OCI-LY1 (cell line): Measurements from ENCODE around the gene DIP2C.

ENCODE experiments used
- EZH2 ChIP-seq: fragments of 200-600 bp; sonication (generic), shearing (Covaris generic); IDR thresholded peaks from 2 replicates; pipeline ENCODE4 v1.8.0; 2017; ENCODE audit warnings: borderline replicate concordance, mixed run types, mild to moderate bottlenecking, antibody characterized with exemption, low read length, moderate library complexity, mixed read lengths
- TF ChIP-seq, protein P1 (sequence below): fragments of 200-600 bp; sonication (generic), shearing (Covaris generic); IDR thresholded peaks from 2 replicates; pipeline ENCODE4 v1.5.1; 2017; ENCODE audit warnings: mild to moderate bottlenecking, antibody characterized with exemption, low read length, moderate library complexity, mixed read lengths

DNA sequence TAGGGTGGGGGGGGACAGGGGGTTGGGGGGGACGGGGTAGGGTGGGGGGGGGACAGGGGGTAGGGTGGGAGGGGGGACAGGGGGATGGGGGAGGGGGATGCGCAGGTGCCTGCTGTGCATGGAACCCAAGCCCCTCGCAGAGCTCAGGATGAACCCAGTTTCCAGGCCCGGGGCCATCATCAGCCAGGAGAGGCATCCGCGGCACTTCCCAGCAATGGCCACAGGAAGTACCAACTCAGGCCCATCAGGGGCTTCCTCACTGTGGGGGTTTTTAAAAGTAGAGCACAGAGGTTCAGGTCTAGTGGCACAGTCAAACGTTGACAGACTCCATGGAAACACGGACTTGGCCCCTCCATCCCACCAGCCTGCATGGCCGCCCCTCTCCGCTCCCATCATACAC is 172.7 kb downstream of the DIP2C start:
- TF ChIP-seq, protein P1, sequence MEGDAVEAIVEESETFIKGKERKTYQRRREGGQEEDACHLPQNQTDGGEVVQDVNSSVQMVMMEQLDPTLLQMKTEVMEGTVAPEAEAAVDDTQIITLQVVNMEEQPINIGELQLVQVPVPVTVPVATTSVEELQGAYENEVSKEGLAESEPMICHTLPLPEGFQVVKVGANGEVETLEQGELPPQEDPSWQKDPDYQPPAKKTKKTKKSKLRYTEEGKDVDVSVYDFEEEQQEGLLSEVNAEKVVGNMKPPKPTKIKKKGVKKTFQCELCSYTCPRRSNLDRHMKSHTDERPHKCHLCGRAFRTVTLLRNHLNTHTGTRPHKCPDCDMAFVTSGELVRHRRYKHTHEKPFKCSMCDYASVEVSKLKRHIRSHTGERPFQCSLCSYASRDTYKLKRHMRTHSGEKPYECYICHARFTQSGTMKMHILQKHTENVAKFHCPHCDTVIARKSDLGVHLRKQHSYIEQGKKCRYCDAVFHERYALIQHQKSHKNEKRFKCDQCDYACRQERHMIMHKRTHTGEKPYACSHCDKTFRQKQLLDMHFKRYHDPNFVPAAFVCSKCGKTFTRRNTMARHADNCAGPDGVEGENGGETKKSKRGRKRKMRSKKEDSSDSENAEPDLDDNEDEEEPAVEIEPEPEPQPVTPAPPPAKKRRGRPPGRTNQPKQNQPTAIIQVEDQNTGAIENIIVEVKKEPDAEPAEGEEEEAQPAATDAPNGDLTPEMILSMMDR, result no peak
- TF ChIP-seq EZH2, result no peak
